Astrocyte (in vitro differentiated cells and primary cell): Measurements from ENCODE around the gene MXRA7. TPM values are rescaled to one million over a fixed set of nuclear protein-coding genes. Genes with fewer than 3 reads are reported as not detected.

ENCODE experiments used
- DNase-seq: peaks from one replicate; pipeline ENCODE4 v3.0.0-alpha.2; 2010; ENCODE audit warnings: low read depth
- FAIRE-seq: peaks from 2 replicates; lab custom pipeline; 2011; peaks lifted over from hg19 to GRCh38; lab: Jason Lieb, UNC
- H2AFZ ChIP-seq: 2 replicates; pipeline ENCODE4 v1.6.0; 2012; ENCODE audit warnings: low read depth, low read length, inconsistent platforms
- H3K27ac ChIP-seq: 2 replicates; pipeline ENCODE4 v1.5.1; 2011; ENCODE audit warnings: low read depth, low read length, inconsistent platforms
- H3K27me3 ChIP-seq: 2 replicates; pipeline ENCODE4 v1.6.0; 2011; ENCODE audit warnings: low read length, inconsistent platforms; ENCODE audit not compliant: insufficient read depth
- H3K36me3 ChIP-seq: 2 replicates; pipeline ENCODE4 v1.5.1; 2011; ENCODE audit warnings: low read length, inconsistent platforms; ENCODE audit not compliant: insufficient read depth
- H3K4me1 ChIP-seq: 2 replicates; pipeline ENCODE4 v1.5.1; 2011; ENCODE audit warnings: low read length, inconsistent platforms; ENCODE audit not compliant: insufficient read depth
- H3K4me2 ChIP-seq: 2 replicates; pipeline ENCODE4 v1.6.0; 2012; ENCODE audit warnings: low read length, inconsistent platforms
- H3K4me3 ChIP-seq: 2 replicates; pipeline ENCODE4 v1.5.1; 2011; ENCODE audit warnings: low read depth, mild to moderate bottlenecking, low read length, inconsistent platforms; ENCODE audit not compliant: insufficient read depth
- H3K79me2 ChIP-seq: 2 replicates; pipeline ENCODE4 v1.6.0; 2012; ENCODE audit warnings: mild to moderate bottlenecking, low read length, inconsistent platforms; ENCODE audit not compliant: insufficient read depth
- H3K9ac ChIP-seq: 2 replicates; pipeline ENCODE4 v1.6.0; 2012; ENCODE audit warnings: mild to moderate bottlenecking, low read length, inconsistent platforms
- H3K9me3 ChIP-seq: 2 replicates; pipeline ENCODE4 v1.5.1; 2012; ENCODE audit warnings: low read depth, mild to moderate bottlenecking, low read length, inconsistent platforms; ENCODE audit not compliant: insufficient read depth
- H4K20me1 ChIP-seq: 2 replicates; pipeline ENCODE4 v1.6.0; 2012; ENCODE audit warnings: low read length, inconsistent platforms; ENCODE audit not compliant: insufficient read depth
- H3K27ac Mint-ChIP-seq: one replicate; pipeline ENCODE4 v1.8.0; 2021; ENCODE audit warnings: mild to moderate bottlenecking, mixed read lengths; ENCODE audit not compliant: unreplicated experiment
- H3K27me3 Mint-ChIP-seq: one replicate; pipeline ENCODE4 v1.8.0; 2021; ENCODE audit warnings: low read depth, mixed read lengths; ENCODE audit not compliant: unreplicated experiment
- H3K36me3 Mint-ChIP-seq: one replicate; pipeline ENCODE4 v1.8.0; 2021; ENCODE audit warnings: low read depth, mixed read lengths; ENCODE audit not compliant: unreplicated experiment
- H3K4me1 Mint-ChIP-seq: one replicate; pipeline ENCODE4 v1.8.0; 2021; ENCODE audit warnings: low read depth, mixed read lengths; ENCODE audit not compliant: unreplicated experiment
- H3K4me3 Mint-ChIP-seq: one replicate; pipeline ENCODE4 v1.8.0; 2021; ENCODE audit warnings: mild to moderate bottlenecking, moderate library complexity, mixed read lengths; ENCODE audit not compliant: unreplicated experiment
- H3K9me3 Mint-ChIP-seq: one replicate; pipeline ENCODE4 v1.8.0; 2021; ENCODE audit warnings: mild to moderate bottlenecking, mixed read lengths; ENCODE audit not compliant: unreplicated experiment
- EZH2 ChIP-seq: IDR thresholded peaks from 2 replicates; pipeline ENCODE4 v1.6.1; 2012; ENCODE audit warnings: mild to moderate bottlenecking, low read length, inconsistent platforms; ENCODE audit not compliant: insufficient read depth
- total RNA-seq: library from RNA; stranded (reverse); gene quantifications from 2 replicates; pipeline ENCODE4 v1.2.1, GENCODE V29; 2021
- TF ChIP-seq, protein P1 (sequence below): IDR thresholded peaks from 2 replicates; pipeline ENCODE4 v1.5.1; 2011; ENCODE audit warnings: low read depth, mild to moderate bottlenecking, inconsistent platforms, low read length, moderate library complexity; ENCODE audit not compliant: insufficient read depth

Gene MXRA7
- total RNA-seq, 1 donor from 2014 or later = 177 TPM

DNA sequence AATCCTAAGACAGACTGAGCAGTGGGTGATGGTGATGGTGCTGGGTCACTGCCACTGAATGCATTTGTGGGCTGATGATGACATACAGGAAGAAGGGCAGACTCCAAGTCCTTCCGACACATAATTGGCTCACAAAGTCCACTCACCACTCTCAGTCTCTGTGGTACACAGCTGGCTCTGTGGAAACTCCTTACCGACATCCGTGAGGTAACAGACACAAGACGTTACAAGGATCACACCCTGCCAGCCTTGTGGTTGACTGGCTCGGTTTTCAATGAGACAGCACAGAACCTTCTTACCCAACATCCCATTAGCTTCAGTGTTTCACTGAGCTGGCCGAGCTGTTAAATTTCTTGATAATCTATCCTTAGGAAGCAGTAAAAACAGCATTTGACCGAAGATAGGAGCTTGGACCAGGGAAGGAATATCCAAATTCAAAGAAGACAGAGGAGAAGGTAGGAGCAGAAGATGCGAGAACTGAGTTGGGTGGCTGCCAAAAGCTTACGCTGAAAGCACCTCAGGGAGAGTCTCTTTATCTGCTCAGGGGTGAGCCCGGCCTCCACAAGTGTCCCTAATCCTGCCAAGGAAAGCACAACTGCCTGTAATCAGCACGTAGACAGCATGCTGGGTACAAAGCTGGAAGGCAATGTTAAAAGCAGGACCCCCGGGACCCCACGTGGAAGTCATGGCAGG lies 5.5 kb upstream of the MXRA7 start:
- Histone ChIP-seq H2AFZ (no peak overlapping the region), H3K4me1 (peaks cover 35% of the 10 kb centered on the region), H3K4me3 (peak overlapping the region; percentile 40), H3K79me2 (peaks cover 53% of the 10 kb centered on the region), H3K36me3 (peaks cover 47% of the 10 kb centered on the region), H3K9me3 (no peaks in the 10 kb centered on the region), H3K4me2 (peak overlapping the region; percentile 78), H3K27me3 (no peaks in the 10 kb centered on the region), H4K20me1 (peaks cover 70% of the 10 kb centered on the region), H3K9ac (peak overlapping the region; percentile 86), H3K27ac (peak overlapping the region; percentile 99)
- DNase-seq = peak; percentile 100
- Mint-ChIP-seq H3K4me1 (peaks cover 23% of the 10 kb centered on the region), H3K27ac (peak overlapping the region; percentile 97), H3K27me3 (no peaks in the 10 kb centered on the region), H3K36me3 (peaks cover 14% of the 10 kb centered on the region), H3K9me3 (no peaks in the 10 kb centered on the region), H3K4me3 (peak overlapping the region; percentile 47)
- peak; percentile 96 for FAIRE-seq
- TF ChIP-seq, protein P1, sequence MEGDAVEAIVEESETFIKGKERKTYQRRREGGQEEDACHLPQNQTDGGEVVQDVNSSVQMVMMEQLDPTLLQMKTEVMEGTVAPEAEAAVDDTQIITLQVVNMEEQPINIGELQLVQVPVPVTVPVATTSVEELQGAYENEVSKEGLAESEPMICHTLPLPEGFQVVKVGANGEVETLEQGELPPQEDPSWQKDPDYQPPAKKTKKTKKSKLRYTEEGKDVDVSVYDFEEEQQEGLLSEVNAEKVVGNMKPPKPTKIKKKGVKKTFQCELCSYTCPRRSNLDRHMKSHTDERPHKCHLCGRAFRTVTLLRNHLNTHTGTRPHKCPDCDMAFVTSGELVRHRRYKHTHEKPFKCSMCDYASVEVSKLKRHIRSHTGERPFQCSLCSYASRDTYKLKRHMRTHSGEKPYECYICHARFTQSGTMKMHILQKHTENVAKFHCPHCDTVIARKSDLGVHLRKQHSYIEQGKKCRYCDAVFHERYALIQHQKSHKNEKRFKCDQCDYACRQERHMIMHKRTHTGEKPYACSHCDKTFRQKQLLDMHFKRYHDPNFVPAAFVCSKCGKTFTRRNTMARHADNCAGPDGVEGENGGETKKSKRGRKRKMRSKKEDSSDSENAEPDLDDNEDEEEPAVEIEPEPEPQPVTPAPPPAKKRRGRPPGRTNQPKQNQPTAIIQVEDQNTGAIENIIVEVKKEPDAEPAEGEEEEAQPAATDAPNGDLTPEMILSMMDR = no peak
- no peak for TF ChIP-seq EZH2

DNA sequence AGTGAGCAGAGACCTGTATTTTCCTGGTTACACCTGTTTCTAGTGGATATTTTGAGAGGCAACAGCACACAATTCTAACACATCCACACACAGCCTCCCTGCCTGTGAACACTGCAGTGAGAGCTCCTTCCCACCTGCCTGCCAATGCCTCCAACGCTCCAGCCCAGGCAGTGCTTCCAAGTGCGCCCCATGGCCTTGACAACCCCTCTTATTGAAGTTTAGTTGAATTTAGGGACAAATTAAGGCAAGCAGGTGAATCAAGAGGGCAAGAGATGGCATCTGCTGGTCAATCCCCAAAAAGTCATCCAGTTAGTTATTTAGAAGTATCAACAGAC lies 4.7 kb upstream of the MXRA7 start:
- no peaks in the 10 kb centered on the region for H3K27me3 ChIP-seq
- no peak for DNase-seq
- no peaks in the 10 kb centered on the region for H3K27me3 Mint-ChIP-seq
- peak overlapping the region; percentile 86 for H3K9ac ChIP-seq
- peaks cover 38% of the 10 kb centered on the region for H3K36me3 ChIP-seq
- no peak overlapping the region for H3K4me3 ChIP-seq
- H3K4me3 Mint-ChIP-seq = peak overlapping the region; percentile 36
- H3K27ac Mint-ChIP-seq = peak overlapping the region; percentile 97
- H3K4me2 ChIP-seq = peak overlapping the region; percentile 78
- H4K20me1 ChIP-seq = peaks cover 65% of the 10 kb centered on the region
- H3K9me3 ChIP-seq = no peaks in the 10 kb centered on the region
- no peak overlapping the region for H2AFZ ChIP-seq
- peaks cover 25% of the 10 kb centered on the region for H3K4me1 Mint-ChIP-seq
- no peak for TF ChIP-seq EZH2
- TF ChIP-seq, protein P1 = no peak
- H3K36me3 Mint-ChIP-seq = peaks cover 14% of the 10 kb centered on the region
- FAIRE-seq = no peak
- no peaks in the 10 kb centered on the region for H3K9me3 Mint-ChIP-seq
- H3K27ac ChIP-seq = peak overlapping the region; percentile 99
- H3K79me2 ChIP-seq = peaks cover 48% of the 10 kb centered on the region
- H3K4me1 ChIP-seq = peaks cover 38% of the 10 kb centered on the region

DNA sequence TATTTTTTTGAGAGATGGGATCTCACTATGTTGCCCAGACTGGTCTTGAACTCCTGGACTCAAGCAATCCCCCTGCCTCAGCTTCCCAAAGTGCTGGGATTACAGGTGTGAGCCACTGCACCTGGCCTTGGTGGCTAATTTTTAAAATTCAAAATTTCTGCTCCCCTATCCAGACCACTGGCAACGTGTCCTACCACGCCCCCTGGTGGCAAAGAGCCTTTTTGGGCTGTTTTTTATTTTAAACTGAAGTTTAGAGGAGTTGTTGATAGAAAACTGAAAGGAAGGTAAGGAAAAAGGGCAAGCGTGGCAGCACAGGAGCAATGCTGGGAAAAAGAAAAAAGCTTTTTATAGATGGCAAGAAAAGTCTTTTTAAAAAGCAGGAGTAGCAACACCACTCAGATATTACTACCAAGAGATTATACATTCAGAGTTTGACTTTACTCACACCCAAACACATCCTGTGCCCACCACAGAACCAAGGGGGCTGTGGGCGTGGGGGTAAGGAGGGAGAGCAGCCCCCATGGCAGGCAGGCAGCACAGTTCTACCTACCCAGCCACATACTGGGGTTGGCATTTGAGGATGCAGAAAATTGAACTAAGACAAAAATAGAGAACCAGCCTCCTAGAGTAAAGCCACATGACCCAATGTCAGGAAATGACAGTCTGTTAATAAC lies 4.2 kb upstream of the MXRA7 start:
- H3K27ac ChIP-seq = peak overlapping the region; percentile 99
- Mint-ChIP-seq H3K4me3 (peak overlapping the region; percentile 64), H3K9me3 (no peaks in the 10 kb centered on the region), H3K4me1 (peaks cover 25% of the 10 kb centered on the region), H3K27ac (peak overlapping the region; percentile 97), H3K27me3 (no peaks in the 10 kb centered on the region), H3K36me3 (peaks cover 14% of the 10 kb centered on the region)
- peaks cover 38% of the 10 kb centered on the region for H3K4me1 ChIP-seq
- H3K9me3 ChIP-seq = no peaks in the 10 kb centered on the region
- peaks cover 48% of the 10 kb centered on the region for H3K79me2 ChIP-seq
- H3K9ac ChIP-seq = peak overlapping the region; percentile 86
- H3K36me3 ChIP-seq = peaks cover 34% of the 10 kb centered on the region
- no peak for DNase-seq
- no peaks in the 10 kb centered on the region for H3K27me3 ChIP-seq
- no peak overlapping the region for H2AFZ ChIP-seq
- peaks cover 60% of the 10 kb centered on the region for H4K20me1 ChIP-seq
- FAIRE-seq = no peak
- TF ChIP-seq EZH2 = no peak
- TF ChIP-seq, protein P1 = peak; percentile 82
- peak overlapping the region; percentile 78 for H3K4me2 ChIP-seq
- no peak overlapping the region for H3K4me3 ChIP-seq
